GM19043 (cell line): ENCODE data around the gene CXADR.
"Not testable (repeated sequence)": the region's sequence is repeated elsewhere in the genome, so short reads cannot be mapped to it uniquely, and the experiment has no call there.

Experiments
- ATAC-seq: cut with Tn5 transposase; IDR thresholded peaks from one replicate; pipeline ENCODE4 v1.9.1; 2021; ENCODE audit warnings: low read depth; ENCODE audit not compliant: unreplicated experiment

The CXADR gene

GRCh38 chr21:17501107-17502006 lies 11.5 kb upstream of the CXADR start:
- no peak for ATAC-seq

- not testable (repeated sequence) for ATAC-seq
Measured at GRCh38 chr21:17502985-17503384, 9.9 kb upstream of the CXADR start.

GRCh38 chr21:17506951-17507350 lies 5.9 kb upstream of the CXADR start:
- no peak for ATAC-seq

GRCh38 chr21:17507591-17507990 lies 5.3 kb upstream of the CXADR start:
- no peak for ATAC-seq

- no peak for ATAC-seq
Measured at GRCh38 chr21:17513214-17514123, 626 bp downstream of the CXADR start.

- no peak for ATAC-seq
Measured at GRCh38 chr21:17514124-17514845, 1.4 kb downstream of the CXADR start.

GRCh38 chr21:17517008-17517407 lies 4.2 kb downstream of the CXADR start:
- not testable (repeated sequence) for ATAC-seq

GRCh38 chr21:17519208-17519738 lies 6.4 kb downstream of the CXADR start:
- ATAC-seq: no peak

GRCh38 chr21:17519965-17520609 lies 7.2 kb downstream of the CXADR start:
- ATAC-seq: no peak

GRCh38 chr21:17523007-17523451 lies 10.2 kb downstream of the CXADR start:
- no peak for ATAC-seq

- not testable (repeated sequence) for ATAC-seq
Measured at GRCh38 chr21:17523979-17524494, 11.2 kb downstream of the CXADR start.

GRCh38 chr21:17524635-17525034 lies 11.8 kb downstream of the CXADR start:
- no peak for ATAC-seq

- no peak for ATAC-seq
Measured at GRCh38 chr21:17526776-17527175, 13.9 kb downstream of the CXADR start.

- no peak for ATAC-seq
Measured at GRCh38 chr21:17527240-17527639, 14.4 kb downstream of the CXADR start.

- ATAC-seq: no peak
Measured at GRCh38 chr21:17527711-17528110, 14.9 kb downstream of the CXADR start.

GRCh38 chr21:17529648-17530047 lies 16.8 kb downstream of the CXADR start:
- ATAC-seq: no peak

- no peak for ATAC-seq
Measured at GRCh38 chr21:17532292-17532691, 19.4 kb downstream of the CXADR start.

GRCh38 chr21:17536381-17536780 lies 23.5 kb downstream of the CXADR start:
- no peak for ATAC-seq

- no peak for ATAC-seq
Measured at GRCh38 chr21:17537299-17537698, 24.5 kb downstream of the CXADR start.

- ATAC-seq: no peak
Measured at GRCh38 chr21:17538576-17538975, 25.7 kb downstream of the CXADR start.
